GM20000 (cell line): Measurements from ENCODE around the gene ZNF680.

Source experiments
- DNase-seq: peaks from one replicate; pipeline ENCODE4 v3.0.0; 2012; ENCODE audit warnings: low spot score
- TF ChIP-seq, protein P1 (sequence below): IDR thresholded peaks from 2 replicates; pipeline ENCODE4 v1.5.1; 2012; ENCODE audit warnings: mild to moderate bottlenecking, control low read depth; ENCODE audit errors: extremely low read depth, missing control alignments

Gene ZNF680

DNA sequence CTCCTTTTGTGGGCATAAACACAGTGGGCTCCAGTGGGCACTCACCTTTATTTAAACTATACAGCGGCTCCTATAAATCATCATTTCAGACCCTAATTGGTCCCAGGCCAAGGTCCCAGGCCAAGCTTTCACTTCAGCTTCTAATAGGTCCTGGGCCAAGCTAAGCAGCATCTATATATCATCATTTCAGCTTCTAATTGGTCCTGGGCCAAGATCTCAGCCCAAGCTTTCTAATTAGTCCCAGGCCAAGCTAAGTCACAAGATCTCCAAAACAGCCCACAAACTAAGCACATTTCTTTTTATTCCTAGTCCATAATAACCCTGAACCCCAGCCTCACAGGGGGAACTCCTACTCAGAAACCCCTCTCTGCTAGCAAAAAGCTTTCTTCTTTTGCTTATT, 47.1 kb downstream of the ZNF680 start:
- no peak for DNase-seq
- TF ChIP-seq, protein P1, sequence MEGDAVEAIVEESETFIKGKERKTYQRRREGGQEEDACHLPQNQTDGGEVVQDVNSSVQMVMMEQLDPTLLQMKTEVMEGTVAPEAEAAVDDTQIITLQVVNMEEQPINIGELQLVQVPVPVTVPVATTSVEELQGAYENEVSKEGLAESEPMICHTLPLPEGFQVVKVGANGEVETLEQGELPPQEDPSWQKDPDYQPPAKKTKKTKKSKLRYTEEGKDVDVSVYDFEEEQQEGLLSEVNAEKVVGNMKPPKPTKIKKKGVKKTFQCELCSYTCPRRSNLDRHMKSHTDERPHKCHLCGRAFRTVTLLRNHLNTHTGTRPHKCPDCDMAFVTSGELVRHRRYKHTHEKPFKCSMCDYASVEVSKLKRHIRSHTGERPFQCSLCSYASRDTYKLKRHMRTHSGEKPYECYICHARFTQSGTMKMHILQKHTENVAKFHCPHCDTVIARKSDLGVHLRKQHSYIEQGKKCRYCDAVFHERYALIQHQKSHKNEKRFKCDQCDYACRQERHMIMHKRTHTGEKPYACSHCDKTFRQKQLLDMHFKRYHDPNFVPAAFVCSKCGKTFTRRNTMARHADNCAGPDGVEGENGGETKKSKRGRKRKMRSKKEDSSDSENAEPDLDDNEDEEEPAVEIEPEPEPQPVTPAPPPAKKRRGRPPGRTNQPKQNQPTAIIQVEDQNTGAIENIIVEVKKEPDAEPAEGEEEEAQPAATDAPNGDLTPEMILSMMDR, result no peak

DNA sequence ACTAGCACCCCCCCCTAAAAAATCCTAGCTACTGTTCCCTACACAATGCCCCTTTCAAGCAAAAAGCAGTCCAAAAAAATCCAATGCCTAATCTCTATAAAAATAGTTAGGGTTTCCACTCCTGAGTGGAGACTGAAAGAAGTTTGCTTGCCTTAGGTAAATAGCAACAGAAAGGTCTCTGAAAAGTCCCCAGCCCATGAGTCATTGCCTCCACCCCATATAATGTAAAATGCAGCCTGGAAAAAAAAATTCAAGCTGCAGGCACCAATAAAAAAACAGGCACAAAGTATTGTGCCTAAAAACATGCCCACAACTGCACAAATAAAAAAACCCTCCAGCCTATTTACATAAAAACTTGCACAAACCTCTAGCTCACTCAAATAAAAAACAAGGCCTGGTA, 47.5 kb downstream of the ZNF680 start:
- TF ChIP-seq, protein P1, result no peak
- DNase-seq, result no peak

DNA sequence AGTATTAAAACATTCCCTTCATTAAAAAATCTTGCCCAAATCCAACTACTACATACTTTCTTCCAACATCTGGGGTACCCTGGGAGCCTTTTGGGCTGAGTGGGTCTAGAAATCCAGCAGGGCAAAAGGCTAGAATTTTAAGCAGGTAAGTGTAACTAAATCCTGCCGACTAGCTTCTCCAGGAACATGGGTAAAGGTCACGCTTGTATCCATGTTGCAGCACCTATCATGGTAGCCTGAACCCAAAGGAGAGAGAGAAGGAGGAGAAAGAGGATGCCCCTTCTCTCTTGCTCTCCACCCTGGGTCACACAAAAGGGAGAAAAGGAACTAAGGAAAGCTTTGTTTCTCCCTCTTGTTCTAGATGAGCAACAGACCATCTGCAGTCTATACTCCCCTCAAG, 53.3 kb downstream of the ZNF680 start:
- DNase-seq, result no peak
- TF ChIP-seq, protein P1, result no peak

DNA sequence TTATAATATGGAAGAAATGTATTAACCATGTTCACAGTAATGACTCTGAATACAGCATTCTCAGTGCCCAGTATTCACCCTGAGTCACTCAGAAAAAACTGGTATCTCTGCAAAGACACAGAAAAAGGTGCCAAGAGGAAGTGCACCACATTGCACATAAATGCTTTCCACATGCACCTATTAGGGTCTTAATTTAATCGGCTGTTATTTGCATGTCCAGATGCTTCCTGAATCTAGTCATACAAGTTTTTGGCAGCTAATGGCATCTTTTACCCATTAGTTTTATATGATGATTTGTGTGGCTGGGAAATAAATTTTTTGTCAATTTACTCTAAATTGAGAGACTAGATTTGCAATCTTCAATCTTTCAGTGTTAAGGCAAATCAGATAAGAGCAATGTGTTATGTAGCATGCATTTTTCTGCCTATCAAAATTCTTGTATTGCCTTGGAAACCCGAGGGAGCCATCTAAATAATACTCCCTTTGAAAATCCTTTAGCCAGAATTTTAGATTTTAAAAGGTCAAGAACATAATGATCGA, 58.2 kb downstream of the ZNF680 start:
- TF ChIP-seq, protein P1, result no peak
- no peak for DNase-seq

DNA sequence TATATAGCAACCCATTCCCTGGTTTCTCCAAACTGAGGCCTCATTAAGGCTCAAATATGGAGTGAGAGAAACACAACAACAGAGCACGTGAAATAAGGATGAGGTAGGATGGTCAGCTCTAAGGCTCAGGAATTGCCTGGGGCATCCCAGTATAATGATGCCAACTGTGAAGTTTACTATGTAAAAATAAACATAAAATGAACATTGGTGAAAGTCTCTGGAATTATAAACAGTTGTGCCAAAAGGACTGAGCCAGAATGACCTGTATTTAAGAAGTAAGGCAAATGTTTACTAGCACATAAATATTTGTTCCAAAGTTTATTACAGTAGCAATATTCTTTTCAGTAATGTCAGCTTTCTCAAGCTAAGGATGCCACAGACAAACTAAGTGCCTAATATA, 64.6 kb downstream of the ZNF680 start:
- TF ChIP-seq, protein P1, result no peak

DNA sequence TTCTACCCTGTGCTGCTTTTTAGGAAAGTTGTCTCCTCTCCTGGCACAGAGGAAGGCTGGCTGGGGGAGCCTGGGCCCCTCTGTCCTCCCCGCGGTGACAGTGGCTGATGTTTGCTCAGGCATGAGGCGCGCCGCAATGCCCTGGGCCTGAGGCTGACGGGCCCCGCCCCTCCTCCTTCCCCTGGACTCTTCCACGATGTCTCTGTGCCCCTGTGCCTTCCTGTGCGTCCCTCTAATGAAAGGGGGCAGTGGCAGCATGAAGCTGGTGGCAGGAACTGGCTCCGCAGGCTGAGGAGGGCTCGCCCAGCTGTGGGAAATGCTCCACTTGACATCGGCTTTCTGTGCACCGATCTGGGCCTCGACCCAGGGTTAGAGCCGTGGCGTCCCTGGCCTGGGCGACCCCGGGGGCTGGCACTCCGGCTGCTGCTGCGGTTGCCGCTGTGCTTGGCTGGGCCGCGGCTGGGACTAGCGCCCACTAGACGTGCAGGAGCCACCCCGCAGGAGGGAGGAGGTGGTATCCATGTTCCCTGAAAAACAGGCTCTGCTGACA, 67.9 kb downstream of the ZNF680 start:
- TF ChIP-seq, protein P1, result no peak
- no peak for DNase-seq

More for the DNA sequence above, 64.6 kb downstream of the ZNF680 start:
- no peak for DNase-seq

DNA sequence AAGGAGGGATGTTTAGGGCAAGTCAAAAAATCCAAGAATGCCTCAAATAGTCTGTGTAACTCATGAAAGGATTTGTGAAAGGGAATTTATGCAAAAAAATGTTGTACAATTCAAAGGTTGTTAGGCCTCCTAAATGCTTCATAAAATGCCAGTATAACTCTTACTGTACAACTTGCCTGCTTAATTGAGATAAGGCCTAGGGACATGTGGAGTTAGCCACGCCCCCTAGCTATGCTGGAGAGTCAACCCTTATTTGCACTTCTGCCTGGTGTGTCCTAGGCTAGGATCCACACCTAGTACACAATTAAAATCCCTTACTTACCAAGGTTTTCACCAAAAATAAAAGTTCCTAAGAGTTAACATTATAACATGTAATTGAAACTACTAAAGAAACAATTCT, 77.2 kb downstream of the ZNF680 start:
- TF ChIP-seq, protein P1, result no peak
- no peak for DNase-seq
